ENCODE measurements around the gene FAM167B.

The FAM167B gene

DNA sequence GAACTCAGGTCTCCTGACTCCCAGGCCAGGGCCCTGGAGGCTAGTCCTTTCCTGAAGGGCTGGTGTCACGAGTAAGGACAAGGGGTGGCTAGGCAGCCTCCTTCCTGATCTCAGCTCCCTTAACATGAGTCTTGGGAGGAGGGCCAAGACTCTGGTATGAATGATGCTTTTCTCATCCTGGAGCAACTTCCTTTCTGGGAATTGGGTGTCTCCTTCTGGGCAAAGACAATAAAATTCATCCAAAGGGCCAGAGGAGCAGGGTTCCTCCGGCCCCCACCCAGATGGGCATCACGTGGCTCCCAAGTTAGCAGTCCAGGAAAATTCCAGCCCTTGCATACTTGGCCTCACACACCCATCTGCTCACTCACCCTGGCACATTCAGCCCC, at the start of gene FAM167B:
Gene FAM167B (plus strand): TSS at position 335 of the 386 bp plus-strand sequence. CDS start 200 bp downstream, outside the sequence.
- DNase-seq: no peak

GRCh38 chr1:32197837-32198236, 49.2 kb upstream of the FAM167B start:
- DNase-seq: no peak

DNA sequence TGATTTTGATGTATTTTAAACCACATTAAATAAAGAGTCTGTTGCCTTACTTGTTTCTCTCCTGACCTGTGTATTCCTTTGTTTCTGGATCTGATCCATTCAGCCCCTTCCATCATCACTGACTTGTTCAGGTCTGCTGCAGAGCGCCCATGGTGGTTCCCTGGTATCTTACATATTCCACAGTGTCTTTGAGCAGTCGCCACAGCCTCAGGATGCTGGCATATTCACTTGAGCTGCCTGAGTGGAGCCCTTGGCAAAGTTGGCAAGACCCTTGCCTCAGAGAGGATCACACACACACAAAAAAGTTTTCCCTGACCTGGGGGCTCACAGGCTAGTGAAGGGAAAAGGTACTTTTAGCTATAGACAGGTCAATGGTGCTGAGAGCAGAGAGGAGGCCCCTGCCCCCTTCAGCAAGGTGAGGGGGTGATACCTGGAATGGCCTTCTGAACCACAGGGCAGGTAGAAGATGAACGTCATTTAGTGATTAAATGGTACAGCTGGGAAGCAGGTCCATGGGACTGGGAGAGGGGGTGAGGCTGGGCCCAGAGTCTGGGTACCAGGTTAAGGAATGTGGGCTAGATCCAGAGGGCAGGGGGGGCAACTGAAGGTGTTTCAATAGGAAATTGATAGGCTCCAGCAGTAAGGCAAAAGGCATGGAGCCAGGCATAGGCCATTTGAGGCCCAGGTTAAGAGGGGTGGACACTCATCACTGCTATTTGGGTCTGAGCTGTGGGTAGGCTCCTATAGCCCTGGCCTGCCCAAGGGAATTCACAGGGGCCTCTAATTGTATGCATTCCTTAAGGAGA, 48.6 kb upstream of the FAM167B start:
- no peak for DNase-seq

GRCh38 chr1:32199043-32199716, 47.8 kb upstream of the FAM167B start:
- no peak for DNase-seq

DNA sequence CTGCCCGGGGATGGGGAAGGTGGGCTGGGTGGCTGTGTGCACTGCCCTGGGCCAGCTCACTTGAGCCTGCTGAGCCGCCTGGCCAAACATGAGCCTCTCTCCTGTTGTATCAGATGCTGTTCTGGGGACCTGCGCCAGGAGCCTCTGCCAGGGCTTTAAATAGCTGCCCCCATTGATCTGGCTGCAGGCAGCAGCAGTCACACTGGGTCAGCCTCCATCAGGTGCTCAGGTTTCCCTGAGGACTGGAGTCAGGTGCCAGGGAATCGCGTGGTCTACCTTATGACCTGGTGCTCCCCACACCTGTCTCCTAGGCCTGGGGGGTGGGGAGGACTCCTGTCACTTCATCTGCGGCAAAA, 47.3 kb upstream of the FAM167B start:
- no peak for DNase-seq

DNA sequence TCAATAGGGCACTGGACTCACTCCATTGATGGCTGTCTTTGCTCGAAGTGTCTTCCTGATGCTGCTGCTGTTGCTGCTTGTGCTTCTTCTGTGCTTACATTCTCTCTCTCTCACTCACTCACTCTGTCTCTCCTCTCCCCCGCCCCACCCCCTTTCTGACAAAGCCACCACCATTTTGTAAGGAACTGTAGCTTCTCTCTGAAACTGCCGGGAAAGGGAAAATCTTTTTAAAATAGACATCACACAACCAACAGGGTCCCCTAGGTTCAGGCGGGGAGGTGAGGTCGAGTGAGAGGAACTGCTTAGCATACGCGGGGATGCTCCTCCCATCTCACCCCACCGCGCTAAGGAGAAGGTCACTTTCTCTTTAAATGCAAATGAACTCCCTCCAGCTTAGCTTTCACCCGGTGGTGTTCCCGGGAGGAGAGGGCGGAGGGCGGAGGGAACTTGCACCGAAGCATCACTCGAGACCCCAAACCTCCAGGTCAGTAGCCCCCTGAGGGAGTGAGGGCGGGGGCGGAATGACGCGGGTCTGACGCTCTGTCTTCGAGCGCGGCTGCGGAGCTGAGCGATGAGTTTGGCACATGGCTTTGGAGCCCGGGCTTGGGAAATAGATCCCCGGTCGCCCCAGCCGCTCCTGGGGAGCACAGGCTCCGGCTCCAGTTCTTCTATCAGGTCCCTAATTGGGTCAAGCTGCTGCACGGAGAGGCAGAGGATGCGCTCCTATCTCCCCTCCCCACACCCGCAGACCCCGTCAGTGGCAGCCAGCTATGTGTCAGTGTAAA, 46.6 kb upstream of the FAM167B start, which contains the start of gene CCDC28B:
Gene CCDC28B (plus strand): TSS at position 370 of the 785 bp plus-strand sequence. CDS start 1,341 bp downstream, outside the sequence.
- DNase-seq: peak; percentile 87

- peak; percentile 79 for DNase-seq
These were observed 45.8 kb upstream of the FAM167B start for GRCh38 chr1:32201011-32201855.

- no peak for DNase-seq
These were observed 42.1 kb upstream of the FAM167B start for GRCh38 chr1:32204943-32205361.

- DNase-seq: peak; percentile 90
These were observed 41.3 kb upstream of the FAM167B start, which contains the start of gene IQCC for GRCh38 chr1:32205401-32206370. TSS of gene IQCC (plus strand) at chr1:32205671. CDS start at chr1:32205682, 11 bp downstream.

GRCh38 chr1:32208469-32208868, 38.6 kb upstream of the FAM167B start:
- no peak for DNase-seq

DNA sequence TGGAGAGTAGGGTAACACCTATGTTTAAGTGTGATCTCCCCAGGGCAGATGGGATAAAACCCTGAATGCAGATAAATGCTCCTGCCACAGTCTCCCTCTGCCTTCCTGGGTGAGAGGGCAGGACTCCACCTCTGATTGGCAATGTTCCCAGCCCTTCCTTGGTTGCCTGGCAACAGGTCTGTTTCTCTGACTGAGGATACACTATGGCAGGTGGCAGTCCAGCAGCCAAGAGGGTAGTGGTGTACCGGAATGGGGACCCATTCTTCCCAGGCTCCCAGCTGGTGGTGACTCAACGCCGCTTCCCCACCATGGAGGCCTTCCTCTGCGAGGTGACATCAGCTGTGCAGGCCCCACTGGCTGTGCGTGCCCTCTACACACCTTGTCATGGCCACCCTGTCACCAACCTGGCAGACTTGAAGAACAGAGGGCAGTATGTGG, 38.1 kb upstream of the FAM167B start, which contains the start of gene DCDC2B:
Gene DCDC2B (plus strand): TSS at position 199 of the 438 bp plus-strand sequence. CDS start 5 bp downstream, at position 204.
- DNase-seq: no peak

DNA sequence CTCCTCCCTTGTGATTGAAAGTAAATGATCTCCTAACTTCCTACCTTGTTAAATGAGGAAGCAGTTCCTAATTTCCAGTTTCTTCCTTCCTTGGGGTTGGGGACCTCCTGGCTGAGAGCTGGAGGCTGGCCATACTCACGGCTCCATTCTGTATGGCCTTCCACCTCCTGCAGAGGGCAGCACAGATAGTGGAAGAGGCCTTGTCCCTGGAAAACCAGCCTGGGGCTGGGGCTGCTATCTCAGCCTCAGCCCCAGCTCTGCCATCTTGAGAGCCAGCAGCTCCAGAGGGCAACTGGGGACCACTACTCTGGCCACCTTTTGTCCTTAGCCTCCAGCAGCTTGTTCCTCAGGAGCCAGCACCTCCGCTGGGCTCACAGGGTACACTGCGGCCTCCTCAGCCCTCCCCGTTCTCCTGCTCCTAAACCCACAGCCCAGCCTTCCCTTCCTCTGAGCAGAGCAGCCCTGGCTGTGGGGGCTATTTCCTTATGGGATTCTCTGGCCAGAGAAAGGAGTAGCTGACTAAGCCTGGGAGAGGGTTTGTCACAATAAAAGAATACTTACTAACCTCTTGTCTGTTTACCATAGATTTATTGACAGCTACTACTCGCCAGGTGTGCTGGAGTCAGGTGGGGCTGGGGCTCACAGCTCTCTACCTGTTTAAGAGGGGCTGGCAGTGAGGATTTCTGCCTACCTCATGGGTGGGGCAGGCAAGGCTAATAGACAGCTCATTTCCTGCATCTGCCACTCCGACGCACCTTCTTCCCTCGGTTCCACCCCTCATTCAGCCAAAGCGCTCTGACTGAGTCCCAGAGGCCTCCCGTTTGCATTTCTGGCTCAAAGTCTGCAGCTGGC, 31.2 kb upstream of the FAM167B start:
- peak; percentile 70 for DNase-seq

GRCh38 chr1:32216566-32216965, 30.5 kb upstream of the FAM167B start:
- DNase-seq: no peak

DNA sequence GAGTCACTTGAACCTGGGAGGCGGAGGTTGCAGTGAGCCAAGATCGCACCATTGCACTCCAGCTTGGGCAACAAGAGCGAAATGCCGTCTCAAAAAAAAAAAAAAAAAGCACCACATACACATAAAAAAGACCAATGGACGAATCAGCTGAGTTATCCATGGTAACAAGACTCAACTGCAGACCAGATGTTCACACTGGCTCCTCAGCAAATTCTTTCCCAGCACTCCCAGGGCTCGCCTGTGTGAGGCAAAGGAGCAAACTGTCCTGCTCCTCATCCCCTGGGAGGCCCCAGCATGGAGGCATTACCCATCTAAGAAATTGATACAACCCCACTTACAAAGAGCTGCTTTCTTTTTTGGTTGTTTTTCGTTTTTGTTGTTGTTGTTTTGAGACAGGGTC, 28.0 kb upstream of the FAM167B start:
- no peak for DNase-seq

DNA sequence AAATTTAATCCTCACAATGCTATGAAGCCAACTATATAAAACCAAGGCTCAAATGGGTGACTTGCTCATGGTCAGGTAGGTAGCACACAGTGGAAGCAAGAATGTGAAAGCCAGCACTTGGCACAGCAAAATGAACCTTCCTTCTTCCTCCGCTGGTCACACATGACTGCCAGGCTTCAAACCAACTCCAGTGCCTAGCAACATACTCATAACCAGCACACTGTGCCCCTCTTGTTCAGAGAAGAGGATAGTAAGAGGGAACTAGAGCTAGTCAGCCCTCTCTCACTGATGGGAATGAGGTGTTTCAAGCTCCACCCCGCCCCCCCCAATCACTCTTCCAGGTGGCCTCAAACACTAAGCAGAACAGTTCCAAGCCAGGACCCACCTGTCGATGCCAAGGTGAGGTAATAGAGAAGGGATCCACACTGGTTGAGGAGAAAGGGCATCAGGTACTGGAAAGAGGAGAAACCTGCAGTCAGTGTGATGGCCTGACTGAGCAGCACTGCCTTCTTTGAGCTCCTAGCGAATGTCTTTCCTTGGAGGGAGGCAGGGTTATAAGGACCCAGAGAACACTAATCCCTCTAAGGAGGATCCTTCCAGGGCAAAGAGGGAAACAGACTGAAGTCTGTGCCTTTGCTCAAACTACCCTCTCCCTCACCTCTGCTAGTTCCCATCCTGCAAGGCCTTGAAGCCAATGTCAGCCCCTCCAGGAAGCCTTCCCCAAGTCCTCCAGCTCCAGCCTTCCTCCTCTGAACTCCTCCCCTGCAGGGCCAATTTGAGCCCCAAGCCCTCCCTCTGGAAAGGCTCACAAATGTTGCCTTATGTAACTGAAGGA, 26.1 kb upstream of the FAM167B start:
- no peak for DNase-seq

DNA sequence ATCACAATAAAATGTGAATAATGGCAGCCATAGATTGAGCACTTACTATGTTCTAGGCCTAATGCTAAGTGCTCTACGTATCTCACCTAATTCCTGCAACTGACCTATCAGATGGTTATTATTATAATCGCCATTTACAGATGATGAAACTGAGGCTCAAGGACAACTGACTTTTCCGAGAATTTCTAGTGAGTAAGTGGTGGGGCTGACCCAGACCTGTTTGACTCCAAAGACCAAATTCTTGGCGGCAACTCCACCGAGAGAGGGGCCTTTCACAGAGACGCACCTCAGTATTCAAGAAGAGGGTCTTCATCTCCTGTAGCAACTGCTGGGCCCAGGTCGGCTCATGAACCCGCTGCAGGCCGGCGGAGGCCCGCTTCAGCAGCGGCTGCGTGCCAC, 25.4 kb upstream of the FAM167B start:
- no peak for DNase-seq

- DNase-seq: peak; percentile 94
These were observed 24.9 kb upstream of the FAM167B start, which contains the start of the genes EIF3I and TMEM234 for GRCh38 chr1:32221980-32222755. TSS of gene EIF3I (plus strand) at chr1:32222407. CDS start at chr1:32222442, 35 bp downstream. TSS of gene TMEM234 (minus strand) at chr1:32222353. CDS start at chr1:32222322, 31 bp downstream.

DNA sequence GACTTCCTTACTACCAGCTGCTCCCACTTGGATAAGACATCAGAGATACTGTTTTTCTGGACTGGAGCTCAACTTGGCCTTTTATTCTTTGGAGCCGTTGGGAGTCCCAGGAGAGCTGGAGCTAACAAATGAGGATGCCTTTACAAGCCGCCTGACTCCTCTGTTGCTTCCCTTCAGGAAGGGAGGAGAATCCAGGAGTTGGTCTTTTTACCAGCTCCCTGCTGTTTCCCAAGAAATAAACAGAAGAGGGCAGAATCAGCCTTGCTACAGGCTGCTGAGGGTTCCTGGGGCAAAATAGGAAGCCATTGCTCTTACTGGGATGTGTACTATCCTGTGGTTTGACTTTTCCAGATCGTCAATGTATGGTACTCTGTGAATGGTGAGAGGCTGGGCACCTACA, 23.3 kb upstream of the FAM167B start:
- no peak for DNase-seq
